AG04450 (cell line): ENCODE results near the gene MUC5AC. TPM values are rescaled to one million over a fixed set of nuclear protein-coding genes. Genes with fewer than 3 reads are reported as not detected.
"Not testable (repeated sequence)": the region's sequence is repeated elsewhere in the genome, so short reads cannot be mapped to it uniquely, and the experiment has no call there.

Source experiments
- CTCF ChIA-PET: fragments of 300-600, 350-600 bp; formaldehyde crosslinking; extraction: SDS; loops from one replicate; lab custom pipeline; 2022; ENCODE audit warnings: antibody characterized with exemption, inconsistent platforms; lab: Charles Lee
- POLR2A ChIA-PET: fragments of 350-600 bp; formaldehyde crosslinking; extraction: SDS; loops from one replicate; lab custom pipeline; 2021; ENCODE audit warnings: antibody characterized with exemption, inconsistent platforms; lab: Yijun Ruan, JAX
- DNase-seq: peaks from one replicate; pipeline ENCODE4 v3.0.0-alpha.2; 2011; ENCODE audit warnings: low read depth, low spot score
- H3K27ac ChIP-seq: one replicate; pipeline ENCODE4 v1.5.1; 2012; ENCODE audit warnings: low read depth, low read length, control low read depth
- H3K27me3 ChIP-seq: one replicate; pipeline ENCODE4 v1.6.0; 2012; ENCODE audit warnings: low read length; ENCODE audit not compliant: control insufficient read depth, insufficient read depth
- H3K4me3 ChIP-seq: 2 replicates; pipeline ENCODE4 v1.5.1; 2011; ENCODE audit warnings: mild to moderate bottlenecking, low read depth, low read length, control low read depth
- H3K9me3 ChIP-seq: 2 replicates; pipeline ENCODE4 v1.5.1; 2012; ENCODE audit warnings: low read length; ENCODE audit not compliant: control insufficient read depth, insufficient read depth
- polyA plus RNA-seq: library from polyadenylated mRNA; depleted of rRNA; stranded (reverse); fragments of >200 nt; gene quantifications from 2 replicates; pipeline ENCODE4 v1.2.3, GENCODE V29; 2011; rRNA removed

Gene MUC5AC
- polyA plus RNA-seq, 1 experiment: 0.01 TPM

- DNase-seq, H3K27me3 ChIP-seq, POLR2A ChIA-PET, H3K27ac ChIP-seq, H3K4me3 ChIP-seq, CTCF ChIA-PET: not testable (repeated sequence)
- H3K9me3 ChIP-seq: peaks cover 72% of the 10 kb centered on the region
Observed at GRCh38 chr11:1246301-1246700, 88.5 kb downstream of the MUC5AC start.

GRCh38 chr11:1247026-1247425, 89.3 kb downstream of the MUC5AC start:
- POLR2A ChIA-PET, CTCF ChIA-PET, H3K4me3 ChIP-seq, DNase-seq, H3K27me3 ChIP-seq, H3K27ac ChIP-seq: not testable (repeated sequence)
- H3K9me3 ChIP-seq: peaks cover 72% of the 10 kb centered on the region

GRCh38 chr11:1248951-1249350, 91.2 kb downstream of the MUC5AC start:
- CTCF ChIA-PET, H3K27me3 ChIP-seq, H3K4me3 ChIP-seq, H3K27ac ChIP-seq, DNase-seq, POLR2A ChIA-PET: not testable (repeated sequence)
- peaks cover 77% of the 10 kb centered on the region for H3K9me3 ChIP-seq

GRCh38 chr11:1250411-1250810, 92.7 kb downstream of the MUC5AC start:
- DNase-seq, CTCF ChIA-PET, POLR2A ChIA-PET, H3K27me3 ChIP-seq, H3K27ac ChIP-seq, H3K4me3 ChIP-seq: not testable (repeated sequence)
- H3K9me3 ChIP-seq: peaks cover 87% of the 10 kb centered on the region

Other genes starting within 250 kb of the MUC5AC start
- gene CHID1, start 247.1 kb upstream of the MUC5AC start, polyA plus RNA-seq: 95.5 and 120 TPM in 2 replicates
- 54.2 and 55.7 TPM in 2 replicates for gene AP2A2, start 232.1 kb upstream of the MUC5AC start, polyA plus RNA-seq
- gene MUC6, start 121.2 kb upstream of the MUC5AC start, polyA plus RNA-seq: not detected in 2 replicates
- gene MUC2, start 83.1 kb upstream of the MUC5AC start, polyA plus RNA-seq: not detected in 2 replicates
- gene MUC5B, start 65.1 kb downstream of the MUC5AC start, polyA plus RNA-seq: not detected in 2 replicates
- 24.3 and 27.2 TPM in 2 replicates for gene TOLLIP, start 151.7 kb downstream of the MUC5AC start, polyA plus RNA-seq
- gene BRSK2, start 232.0 kb downstream of the MUC5AC start, polyA plus RNA-seq: 0.11 and 0.12 TPM in 2 replicates